ENCODE measurements around the gene SORT1. TPM values are rescaled to one million over a fixed set of nuclear protein-coding genes. Genes with fewer than 3 reads are reported as not detected.

The SORT1 gene
- total and polyA plus RNA-seq, 4 donors: 39.0 to 135 (median 57.4) TPM

- H3K36me3 ChIP-seq (ENCODE audit: control insufficient read depth in 4 of 4, insufficient read depth in 4 of 4, low read length in 4 of 4): peaks cover 0 to 6% (median 2%) of the 10 kb centered on the region in 4 donors
- 49% methylated on average over 27 to 29 of the region's 29 CpGs for WGBS, 2 donors
- peak; percentile 96 for ATAC-seq (ENCODE audit: insufficient read depth, low FRiP score)
- H3K4me3 ChIP-seq: no peak overlapping the region
- H3K27me3 ChIP-seq (ENCODE audit: control insufficient read depth in 3 of 3, insufficient read depth in 3 of 3, low read length in 2 of 3): no peaks in the 10 kb centered on the region
- no peak overlapping the region for H3K9ac ChIP-seq (ENCODE audit: insufficient read depth in 1 of 2, low read length in 2 of 2)
- H3K27ac ChIP-seq (ENCODE audit: low read depth in 1 of 2, low read length in 1 of 2): no peak overlapping the region
- DNase-seq: peak; percentile 76 to 86 (median 84)
- TF ChIP-seq CTCF (IDR thresholded peaks at IDR 0.05; ENCODE audit: control extremely low read depth, extremely low read depth): peak; percentile 98
- H3K4me1 ChIP-seq (ENCODE audit: control insufficient read depth in 5 of 5, insufficient read depth in 5 of 5, low read length in 5 of 5): peaks cover 0 to 2% (median 0%) of the 10 kb centered on the region in 5 donors
- no peaks in the 10 kb centered on the region for H3K9me3 ChIP-seq (ENCODE audit: control insufficient read depth in 4 of 4, insufficient read depth in 3 of 4, low read length in 3 of 4)
Observed at GRCh38 chr1:109263597-109264378, 133.9 kb downstream of the SORT1 start.

GRCh38 chr1:109263234-109263596 is 134.5 kb downstream of the SORT1 start:
- no peaks in the 10 kb centered on the region for H3K9me3 ChIP-seq (ENCODE audit: control insufficient read depth in 4 of 4, insufficient read depth in 3 of 4, low read length in 3 of 4)
- peaks cover 0 to 2% (median 0%) of the 10 kb centered on the region in 5 donors for H3K4me1 ChIP-seq (ENCODE audit: control insufficient read depth in 5 of 5, insufficient read depth in 5 of 5, low read length in 5 of 5)
- TF ChIP-seq CTCF (IDR thresholded peaks at IDR 0.05; ENCODE audit: control extremely low read depth, extremely low read depth): no peak
- H3K4me3 ChIP-seq: no peak overlapping the region
- no peak overlapping the region for H3K9ac ChIP-seq (ENCODE audit: insufficient read depth in 1 of 2, low read length in 2 of 2)
- no peak overlapping the region for H3K27ac ChIP-seq (ENCODE audit: low read depth in 1 of 2, low read length in 1 of 2)
- WGBS, 2 donors: 71% methylated on average over 12 of the region's 12 CpGs
- H3K36me3 ChIP-seq (ENCODE audit: control insufficient read depth in 4 of 4, insufficient read depth in 4 of 4, low read length in 4 of 4): peaks cover 0 to 6% (median 2%) of the 10 kb centered on the region in 4 donors
- ATAC-seq (ENCODE audit: insufficient read depth, low FRiP score): no peak
- DNase-seq: no peak
- no peaks in the 10 kb centered on the region for H3K27me3 ChIP-seq (ENCODE audit: control insufficient read depth in 3 of 3, insufficient read depth in 3 of 3, low read length in 2 of 3)

- H3K9ac ChIP-seq (ENCODE audit: insufficient read depth in 1 of 2, low read length in 2 of 2): no peak overlapping the region
- H3K27ac ChIP-seq (ENCODE audit: low read depth in 1 of 2, low read length in 1 of 2): no peak overlapping the region
- no peaks in the 10 kb centered on the region for H3K27me3 ChIP-seq (ENCODE audit: control insufficient read depth in 3 of 3, insufficient read depth in 3 of 3, low read length in 2 of 3)
- ATAC-seq (ENCODE audit: insufficient read depth, low FRiP score) (no peak), DNase-seq (no peak)
- TF ChIP-seq CTCF (IDR thresholded peaks at IDR 0.05; ENCODE audit: control extremely low read depth, extremely low read depth): no peak
- H3K9me3 ChIP-seq (ENCODE audit: control insufficient read depth in 4 of 4, insufficient read depth in 3 of 4, low read length in 3 of 4): no peaks in the 10 kb centered on the region
- 89 to 94% methylated on average over 22 of the region's 22 CpGs for WGBS, 2 donors
- H3K4me1 ChIP-seq (ENCODE audit: control insufficient read depth in 5 of 5, insufficient read depth in 5 of 5, low read length in 5 of 5): peaks cover 0 to 2% (median 0%) of the 10 kb centered on the region in 5 donors
- no peak overlapping the region for H3K4me3 ChIP-seq
- peaks cover 0 to 6% (median 2%) of the 10 kb centered on the region in 4 donors for H3K36me3 ChIP-seq (ENCODE audit: control insufficient read depth in 4 of 4, insufficient read depth in 4 of 4, low read length in 4 of 4)
Observed at GRCh38 chr1:109262231-109263055, 135.3 kb downstream of the SORT1 start.
